Uterus (tissue), 4 donors: ENCODE results near the gene TBC1D16. TPM values are rescaled to one million over a fixed set of nuclear protein-coding genes. Genes with fewer than 3 reads are reported as not detected.
A peak's percentile ranks its signal among the peaks of the same experiment; 100 is the strongest.

Experiments
- DNase-seq, 2 donors: peaks; one replicate each; pipeline ENCODE4 v3.0.0-alpha.2; 2019 to 2020
- H3K27ac ChIP-seq, 2 donors: fragments of 200-600 bp; sonication (generic); 1 replicate in 1 of 2; 2 replicates in 1 of 2; pipeline ENCODE4 v1.5.1; 2016 to 2018
- H3K27me3 ChIP-seq, 2 donors: fragments of 200-600 bp; sonication (generic); one replicate each; pipeline ENCODE4 v1.5.1; 2018 to 2019; ENCODE audit warnings: control low read depth in 1 of 2
- H3K36me3 ChIP-seq, 2 donors: fragments of 200-600 bp; sonication (generic); one replicate each; pipeline ENCODE4 v1.5.1; 2019; ENCODE audit warnings: control low read depth in 1 of 2
- H3K4me1 ChIP-seq, 2 donors: fragments of 200-600 bp; sonication (generic); one replicate each; pipeline ENCODE4 v1.5.1; 2018 to 2019; ENCODE audit warnings: control low read depth in 1 of 2
- H3K4me3 ChIP-seq, 2 donors: fragments of 200-600 bp; sonication (generic); 1 replicate in 1 of 2; 2 replicates in 1 of 2; pipeline ENCODE4 v1.5.1; 2018 to 2019; ENCODE audit warnings: mild to moderate bottlenecking in 1 of 2
- H3K9me3 ChIP-seq, 2 donors: fragments of 200-600 bp; sonication (generic); one replicate each; pipeline ENCODE4 v1.5.1; 2019; ENCODE audit warnings: control low read depth in 1 of 2
- POLR2A ChIP-seq, 2 donors: fragments of 450-650 bp; IDR thresholded peaks; one replicate each; pipeline ENCODE4 v1.6.1; 2016; ENCODE audit warnings: antibody characterized with exemption in 2 of 2, mild to moderate bottlenecking in 1 of 2, moderate library complexity in 1 of 2
- intact Hi-C: fragments of 100-400 bp; cut with DNase I; formaldehyde crosslinking; loops from one replicate; pipeline ENCODE4 v1.15.1; 2023; ENCODE audit warnings: low total_unique reads
- total RNA-seq, 4 donors: library from RNA; depleted of rRNA in 3 of 4; stranded (reverse); fragments of >200 nt in 3 of 4; gene quantifications; one replicate each; pipeline versions ENCODE4 v1.1.0 to v1.2.4, GENCODE V29; 2014 to 2023
- TF ChIP-seq, protein P1 (sequence below), 4 experiments: fragments of 200-600 bp in 2 of 4; fragments of 450-650 bp in 2 of 4; sonication (generic) in 2 of 4; IDR thresholded peaks; one replicate each; pipeline ENCODE4 v1.5.1; 2016 to 2019; ENCODE audit warnings: antibody characterized with exemption in 4 of 4, mild to moderate bottlenecking in 2 of 4, moderate library complexity in 1 of 4
- donor health status: DM: yes; HTN: yes; CAD: no.

The TBC1D16 gene
- total RNA-seq, 4 donors from 2014 or later = 3.8 to 58.2 (median 18.3) TPM

DNA sequence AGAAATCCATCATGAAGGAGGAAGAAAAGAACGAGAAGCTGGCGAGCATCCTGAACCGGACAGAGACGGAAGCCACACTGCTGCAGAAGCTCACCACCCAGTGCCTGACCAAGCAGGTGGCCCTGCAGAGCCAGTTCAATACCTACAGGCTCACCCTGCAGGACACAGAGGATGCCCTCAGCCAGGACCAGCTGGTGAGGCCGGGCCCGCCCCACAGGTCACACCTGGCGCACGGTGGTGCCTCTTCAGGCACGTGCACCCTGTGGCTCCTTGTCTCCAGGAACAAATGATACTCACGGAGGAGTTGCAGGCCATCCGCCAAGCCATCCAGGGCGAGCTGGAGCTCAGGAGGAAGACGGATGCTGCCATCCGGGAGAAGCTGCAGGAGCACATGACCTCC lies 45.9 kb upstream of the TBC1D16 start:
- Histone ChIP-seq H3K9me3 (no peaks in the 10 kb centered on the region), H3K36me3 (no peaks in the 10 kb centered on the region), H3K4me1 (no peaks in the 10 kb centered on the region), H3K27me3 (no peaks in the 10 kb centered on the region), H3K27ac (no peak overlapping the region), H3K4me3 (no peak overlapping the region)
- intact Hi-C loops = no loop called here
- DNase-seq = no peak
- no peak for TF ChIP-seq POLR2A (IDR thresholded peaks at IDR 0.05)
- TF ChIP-seq, protein P1, sequence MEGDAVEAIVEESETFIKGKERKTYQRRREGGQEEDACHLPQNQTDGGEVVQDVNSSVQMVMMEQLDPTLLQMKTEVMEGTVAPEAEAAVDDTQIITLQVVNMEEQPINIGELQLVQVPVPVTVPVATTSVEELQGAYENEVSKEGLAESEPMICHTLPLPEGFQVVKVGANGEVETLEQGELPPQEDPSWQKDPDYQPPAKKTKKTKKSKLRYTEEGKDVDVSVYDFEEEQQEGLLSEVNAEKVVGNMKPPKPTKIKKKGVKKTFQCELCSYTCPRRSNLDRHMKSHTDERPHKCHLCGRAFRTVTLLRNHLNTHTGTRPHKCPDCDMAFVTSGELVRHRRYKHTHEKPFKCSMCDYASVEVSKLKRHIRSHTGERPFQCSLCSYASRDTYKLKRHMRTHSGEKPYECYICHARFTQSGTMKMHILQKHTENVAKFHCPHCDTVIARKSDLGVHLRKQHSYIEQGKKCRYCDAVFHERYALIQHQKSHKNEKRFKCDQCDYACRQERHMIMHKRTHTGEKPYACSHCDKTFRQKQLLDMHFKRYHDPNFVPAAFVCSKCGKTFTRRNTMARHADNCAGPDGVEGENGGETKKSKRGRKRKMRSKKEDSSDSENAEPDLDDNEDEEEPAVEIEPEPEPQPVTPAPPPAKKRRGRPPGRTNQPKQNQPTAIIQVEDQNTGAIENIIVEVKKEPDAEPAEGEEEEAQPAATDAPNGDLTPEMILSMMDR (IDR thresholded peaks at IDR 0.05) = no peak

DNA sequence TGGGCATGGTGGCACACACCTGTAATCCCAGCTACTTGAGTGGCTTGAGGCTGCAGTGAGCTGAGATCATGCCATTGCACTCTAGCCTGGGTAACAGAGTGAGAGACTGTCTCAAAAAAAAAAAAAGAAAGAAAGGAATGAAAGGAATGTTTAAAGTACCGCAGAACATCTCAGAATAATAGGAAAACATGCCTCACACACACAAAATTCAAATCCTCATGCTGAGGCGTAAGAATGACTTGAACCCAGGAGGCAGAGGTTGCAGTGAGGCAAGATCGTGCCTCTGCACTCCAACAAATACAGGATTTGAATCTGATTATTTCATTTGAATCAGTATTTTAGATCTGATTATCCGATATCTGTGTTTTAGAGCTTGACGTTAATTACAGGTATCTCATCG lies 44.4 kb upstream of the TBC1D16 start:
- TF ChIP-seq POLR2A (IDR thresholded peaks at IDR 0.05) = no peak
- TF ChIP-seq, protein P1 (IDR thresholded peaks at IDR 0.05) = no peak
- no peaks in the 10 kb centered on the region for H3K27me3 ChIP-seq
- intact Hi-C loops = no loop called here
- H3K36me3 ChIP-seq = no peaks in the 10 kb centered on the region
- no peaks in the 10 kb centered on the region for H3K4me1 ChIP-seq
- DNase-seq = no peak
- no peaks in the 10 kb centered on the region for H3K9me3 ChIP-seq
- no peak overlapping the region for H3K4me3 ChIP-seq
- H3K27ac ChIP-seq = no peak overlapping the region

DNA sequence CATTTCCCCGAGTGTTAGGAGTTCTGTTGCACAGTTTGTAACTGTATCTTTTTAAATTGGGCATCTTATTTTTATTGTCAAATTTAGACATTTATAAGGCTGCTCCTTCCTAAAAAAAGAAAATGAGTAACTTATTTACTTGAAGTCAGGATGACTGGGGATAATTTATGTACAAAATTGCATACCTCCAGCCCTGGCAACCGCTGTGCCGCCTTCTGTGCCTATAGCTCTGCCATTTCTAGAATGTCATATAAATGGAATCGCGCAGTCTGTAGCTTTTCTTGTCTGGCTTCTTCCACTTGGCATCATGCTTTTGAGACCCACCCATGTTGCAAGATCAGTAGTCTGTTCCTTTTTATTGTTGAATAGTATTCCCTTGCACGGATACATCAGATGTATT lies 36.7 kb upstream of the TBC1D16 start:
- DNase-seq = no peak
- H3K27ac ChIP-seq = peak overlapping the region; percentile 88 to 90
- H3K4me1 ChIP-seq = peaks cover 4% of the 10 kb centered on the region in 2 donors
- no peak overlapping the region for H3K4me3 ChIP-seq
- TF ChIP-seq, protein P1 (IDR thresholded peaks at IDR 0.05) = no peak
- TF ChIP-seq POLR2A (IDR thresholded peaks at IDR 0.05) = no peak
- H3K36me3 ChIP-seq = no peaks in the 10 kb centered on the region
- no peaks in the 10 kb centered on the region for H3K27me3 ChIP-seq
- intact Hi-C loops = no loop called here
- H3K9me3 ChIP-seq = no peaks in the 10 kb centered on the region

- Histone ChIP-seq H3K4me3 (peak overlapping the region; percentile 28 to 42), H3K27ac (peak overlapping the region; percentile 88 to 90), H3K27me3 (no peaks in the 10 kb centered on the region), H3K36me3 (no peaks in the 10 kb centered on the region), H3K9me3 (no peaks in the 10 kb centered on the region), H3K4me1 (peaks cover 4% of the 10 kb centered on the region in 2 donors)
- peak; percentile 77 to 78 for DNase-seq
- intact Hi-C loops = no loop called here
- TF ChIP-seq, protein P1 (IDR thresholded peaks at IDR 0.05) = no peak
- TF ChIP-seq POLR2A (IDR thresholded peaks at IDR 0.05) = peak in 1 of 2 donors; percentile 2
Measured at GRCh38 chr17:80071116-80071841, 35.6 kb upstream of the TBC1D16 start.

DNA sequence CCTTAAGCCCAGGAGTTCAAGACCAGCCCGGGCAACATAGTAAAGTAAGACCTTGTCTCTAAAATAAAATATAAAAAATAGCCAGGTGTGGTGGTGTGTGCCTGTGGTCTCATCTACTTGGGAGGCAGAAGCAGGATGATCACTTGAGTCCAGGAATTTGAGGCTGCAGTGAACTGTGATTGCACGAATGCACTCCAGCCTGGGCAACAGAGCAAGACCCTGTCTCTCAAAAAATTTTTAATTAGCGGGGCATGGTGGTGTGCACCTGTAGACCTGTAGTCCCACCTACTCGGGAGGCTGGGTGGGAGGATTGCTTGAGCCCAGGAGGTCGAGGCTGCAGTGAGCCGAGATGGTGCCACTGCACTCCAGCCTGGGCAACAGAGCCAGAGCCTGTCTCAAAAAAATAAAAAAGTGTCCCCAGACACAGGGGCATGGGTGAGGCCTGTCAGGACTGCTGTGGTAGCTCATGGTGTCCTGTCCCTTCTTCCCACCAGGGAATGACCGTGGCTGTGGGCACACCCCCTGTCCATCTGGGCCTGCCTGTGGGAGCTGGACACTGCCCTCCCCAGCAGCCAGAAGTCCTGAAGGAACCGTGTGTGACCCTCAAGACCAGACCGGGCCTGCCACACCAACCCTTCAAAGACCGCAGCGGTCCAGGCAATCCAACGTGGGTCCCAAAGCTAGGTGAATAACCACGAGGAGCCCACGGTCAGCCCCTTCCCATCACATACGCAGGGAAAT lies 34.9 kb upstream of the TBC1D16 start:
- Histone ChIP-seq H3K4me3 (peak overlapping the region; percentile 28 to 42), H3K4me1 (peaks cover 4% of the 10 kb centered on the region in 2 donors), H3K9me3 (no peaks in the 10 kb centered on the region), H3K36me3 (no peaks in the 10 kb centered on the region), H3K27me3 (no peaks in the 10 kb centered on the region), H3K27ac (peak overlapping the region; percentile 88 to 90)
- no peak for TF ChIP-seq POLR2A (IDR thresholded peaks at IDR 0.05)
- TF ChIP-seq, protein P1 (IDR thresholded peaks at IDR 0.05) = no peak
- intact Hi-C loops = no loop called here
- DNase-seq = peak in 1 of 2 donors; percentile 37
